Measurements from ENCODE around the gene CSF1.

The CSF1 gene

GRCh38 chr1:109913360-109913879 is 2.8 kb downstream of the CSF1 start:
- Histone ChIP-seq H3K36me3 (ENCODE audit: insufficient read depth) (no peaks in the 10 kb centered on the region), H3K79me2 (ENCODE audit: insufficient read depth, low read depth) (no peaks in the 10 kb centered on the region), H3K27me3 (ENCODE audit: insufficient read depth, low read depth) (peaks cover 21% of the 10 kb centered on the region), H3K4me3 (IDR thresholded peaks at IDR 0.05; ENCODE audit: insufficient read depth, low read depth, low read length) (no peak overlapping the region), H3K27ac (no peak overlapping the region), H2AFZ (ENCODE audit: low read depth) (no peak overlapping the region), H3K9ac (no peak overlapping the region), H3K4me2 (no peak overlapping the region), H3K4me1 (ENCODE audit: low read depth, poor library complexity, severe bottlenecking) (peaks cover 11% of the 10 kb centered on the region), H4K20me1 (ENCODE audit: insufficient read depth) (no peaks in the 10 kb centered on the region)
- no peak for TF ChIP-seq CTCF (conservative IDR thresholded peaks at IDR 0.05; ENCODE audit: low read depth, low read length)

GRCh38 chr1:109914587-109915240 is 4.1 kb downstream of the CSF1 start:
- no peaks in the 10 kb centered on the region for H4K20me1 ChIP-seq (ENCODE audit: insufficient read depth)
- TF ChIP-seq CTCF (conservative IDR thresholded peaks at IDR 0.05; ENCODE audit: low read depth, low read length) = no peak
- no peak overlapping the region for H3K9ac ChIP-seq
- no peak overlapping the region for H3K4me3 ChIP-seq (IDR thresholded peaks at IDR 0.05; ENCODE audit: insufficient read depth, low read depth, low read length)
- no peak overlapping the region for H3K4me2 ChIP-seq
- H3K36me3 ChIP-seq (ENCODE audit: insufficient read depth) = no peaks in the 10 kb centered on the region
- no peak overlapping the region for H3K27ac ChIP-seq
- H3K27me3 ChIP-seq (ENCODE audit: insufficient read depth, low read depth) = peaks cover 21% of the 10 kb centered on the region
- no peaks in the 10 kb centered on the region for H3K79me2 ChIP-seq (ENCODE audit: insufficient read depth, low read depth)
- H3K4me1 ChIP-seq (ENCODE audit: low read depth, poor library complexity, severe bottlenecking) = peaks cover 11% of the 10 kb centered on the region
- no peak overlapping the region for H2AFZ ChIP-seq (ENCODE audit: low read depth)

GRCh38 chr1:109917051-109917767 is 6.6 kb downstream of the CSF1 start:
- no peak overlapping the region for H2AFZ ChIP-seq (ENCODE audit: low read depth)
- no peaks in the 10 kb centered on the region for H3K4me1 ChIP-seq (ENCODE audit: low read depth, poor library complexity, severe bottlenecking)
- no peaks in the 10 kb centered on the region for H4K20me1 ChIP-seq (ENCODE audit: insufficient read depth)
- no peaks in the 10 kb centered on the region for H3K79me2 ChIP-seq (ENCODE audit: insufficient read depth, low read depth)
- no peak overlapping the region for H3K9ac ChIP-seq
- H3K27ac ChIP-seq = no peak overlapping the region
- no peak overlapping the region for H3K4me3 ChIP-seq (IDR thresholded peaks at IDR 0.05; ENCODE audit: insufficient read depth, low read depth, low read length)
- no peak overlapping the region for H3K4me2 ChIP-seq
- H3K36me3 ChIP-seq (ENCODE audit: insufficient read depth) = no peaks in the 10 kb centered on the region
- peaks cover 3% of the 10 kb centered on the region; the same call in 1 of the 2 replicates for H3K27me3 ChIP-seq (ENCODE audit: insufficient read depth, low read depth)
- TF ChIP-seq CTCF (conservative IDR thresholded peaks at IDR 0.05; ENCODE audit: low read depth, low read length) = no peak

- H3K4me1 ChIP-seq (ENCODE audit: low read depth, poor library complexity, severe bottlenecking) = no peaks in the 10 kb centered on the region
- TF ChIP-seq CTCF (conservative IDR thresholded peaks at IDR 0.05; ENCODE audit: low read depth, low read length) = peak; percentile 40
- H3K27ac ChIP-seq = no peak overlapping the region
- no peaks in the 10 kb centered on the region for H3K36me3 ChIP-seq (ENCODE audit: insufficient read depth)
- no peak overlapping the region for H3K9ac ChIP-seq
- H3K4me3 ChIP-seq (IDR thresholded peaks at IDR 0.05; ENCODE audit: insufficient read depth, low read depth, low read length) = no peak overlapping the region
- H3K79me2 ChIP-seq (ENCODE audit: insufficient read depth, low read depth) = no peaks in the 10 kb centered on the region
- no peak overlapping the region for H2AFZ ChIP-seq (ENCODE audit: low read depth)
- H4K20me1 ChIP-seq (ENCODE audit: insufficient read depth) = no peaks in the 10 kb centered on the region
- no peak overlapping the region for H3K4me2 ChIP-seq
- H3K27me3 ChIP-seq (ENCODE audit: insufficient read depth, low read depth) = no peaks in the 10 kb centered on the region
These were observed 7.3 kb downstream of the CSF1 start for GRCh38 chr1:109917768-109918606.

Data from KMS-11 (cell line).